HepG2 (cell line): ENCODE results near the gene MRPL2. TPM values are rescaled to one million over a fixed set of nuclear protein-coding genes. Genes with fewer than 3 reads are reported as not detected.

Experiments
- AKAP8 ChIP-seq: sonication (generic); formaldehyde crosslinking; IDR thresholded peaks from 2 replicates; pipeline ENCODE4 v1.5.1; 2020; ENCODE audit warnings: mild to moderate bottlenecking, missing genetic modification reagents
- ARNTL ChIP-seq: sonication (generic); formaldehyde crosslinking; IDR thresholded peaks from 2 replicates; pipeline ENCODE4 v1.4.0; 2020; ENCODE audit warnings: mild to moderate bottlenecking, missing genetic modification reagents
- BRD4 ChIP-seq: sonication (generic); formaldehyde crosslinking; IDR thresholded peaks from 2 replicates; pipeline ENCODE4 v1.4.0; 2020; ENCODE audit warnings: missing genetic modification reagents
- FOXA3 ChIP-seq: IDR thresholded peaks from 2 replicates; pipeline ENCODE4 v1.6.1; 2016; ENCODE audit warnings: missing genetic modification reagents, missing compliant biosample characterization
- HDAC6 ChIP-seq: fragments of 200-600 bp; sonication (generic); IDR thresholded peaks from 2 replicates; pipeline ENCODE4 v1.7.0; 2017; ENCODE audit warnings: mild to moderate bottlenecking, antibody characterized with exemption, low read length, low read depth
- KLF13 ChIP-seq: sonication (generic); formaldehyde crosslinking; IDR thresholded peaks from 2 replicates; pipeline ENCODE4 v1.4.0; 2020; ENCODE audit warnings: mild to moderate bottlenecking, missing genetic modification reagents
- KLF6 ChIP-seq: IDR thresholded peaks from 2 replicates; pipeline ENCODE4 v1.8.0; 2016; ENCODE audit warnings: missing biosample characterization, missing genetic modification reagents
- KMT2A ChIP-seq: sonication (generic); formaldehyde crosslinking; IDR thresholded peaks from 2 replicates; pipeline ENCODE4 v1.4.0; 2020; ENCODE audit warnings: missing genetic modification reagents
- MXD3 ChIP-seq: IDR thresholded peaks from 2 replicates; pipeline ENCODE4 v1.6.1; 2016; ENCODE audit warnings: mild to moderate bottlenecking, missing biosample characterization, missing genetic modification reagents
- NAIF1 ChIP-seq: sonication (generic); formaldehyde crosslinking; IDR thresholded peaks from 2 replicates; pipeline ENCODE4 v1.5.0; 2020; ENCODE audit warnings: mild to moderate bottlenecking, missing genetic modification reagents, borderline replicate concordance
- POLR2G ChIP-seq: fragments of 200-400 bp; formaldehyde crosslinking; IDR thresholded peaks from 2 replicates; pipeline ENCODE4 v1.6.1; 2018; ENCODE audit warnings: mild to moderate bottlenecking, low read depth, low read length, moderate library complexity
- REPIN1 ChIP-seq: sonication (generic); formaldehyde crosslinking; IDR thresholded peaks from 2 replicates; pipeline ENCODE4 v1.8.0; 2022; ENCODE audit warnings: missing genetic modification reagents, low read depth, mild to moderate bottlenecking, borderline replicate concordance
- SIN3A ChIP-seq: IDR thresholded peaks from 2 replicates; pipeline ENCODE4 v1.6.1; 2011; ENCODE audit warnings: low read depth, mild to moderate bottlenecking, control low read depth, low read length, borderline replicate concordance
- ZNF10 ChIP-seq: sonication (generic); formaldehyde crosslinking; IDR thresholded peaks from 2 replicates; pipeline ENCODE4 v1.4.0; 2020; ENCODE audit warnings: mild to moderate bottlenecking, low read depth, missing genetic modification reagents, borderline replicate concordance
- ZNF138 ChIP-seq: sonication (generic); formaldehyde crosslinking; IDR thresholded peaks from 2 replicates; pipeline ENCODE4 v1.5.0; 2020; ENCODE audit warnings: mild to moderate bottlenecking, low read depth, missing genetic modification reagents
- ZNF230 ChIP-seq: sonication (generic); formaldehyde crosslinking; IDR thresholded peaks from 2 replicates; pipeline ENCODE4 v1.4.0; 2020; ENCODE audit warnings: mild to moderate bottlenecking, missing genetic modification reagents
- ZNF460 ChIP-seq: sonication (generic); formaldehyde crosslinking; IDR thresholded peaks from 2 replicates; pipeline ENCODE4 v1.5.1; 2020; ENCODE audit warnings: missing genetic modification reagents, mild to moderate bottlenecking, borderline replicate concordance
- ZNF530 ChIP-seq: sonication (generic); formaldehyde crosslinking; IDR thresholded peaks from 2 replicates; pipeline ENCODE4 v1.5.0; 2020; ENCODE audit warnings: low read depth, mild to moderate bottlenecking, missing genetic modification reagents
- ZNF546 ChIP-seq: sonication (generic); formaldehyde crosslinking; conservative IDR thresholded peaks from 2 replicates; pipeline ENCODE4 v1.8.1; 2023; ENCODE audit warnings: mild to moderate bottlenecking, missing genetic modification reagents
- polyA plus RNA-seq, 8 experiments: library from polyadenylated mRNA; depleted of rRNA in 3 of 8; stranded (reverse) in 7 of 8; unstranded in 1 of 8; fragments of >200 nt; fragmentation: Illumina TruSeq in 4 of 8; extraction: Trizol in 4 of 8; gene quantifications; 2 replicates each; pipeline versions ENCODE4 v1.2.1 to v1.2.3, GENCODE V29; 2011 to 2016; ENCODE audit warnings: low read depth in 4 of 8, missing spikeins in 1 of 8, mixed read lengths in 1 of 8; ENCODE audit not compliant: insufficient read depth in 1 of 8
- total RNA-seq, 5 experiments: library from RNA; depleted of rRNA; stranded (reverse); fragments of >200 nt; fragmentation: Illumina TruSeq; extraction: Trizol; gene quantifications; 2 replicates each; pipeline ENCODE4 v1.2.3, GENCODE V29; 2016; ENCODE audit warnings: low read depth in 1 of 5
- TF ChIP-seq, protein P1 (sequence below): sonication (generic); formaldehyde crosslinking; IDR thresholded peaks from 2 replicates; pipeline ENCODE4 v1.8.0; 2023; ENCODE audit warnings: mild to moderate bottlenecking, missing genetic modification reagents
- TF ChIP-seq, protein P2 (sequence below): sonication (generic); formaldehyde crosslinking; IDR thresholded peaks from 2 replicates; pipeline ENCODE4 v1.5.1; 2020; ENCODE audit warnings: missing genetic modification reagents, mild to moderate bottlenecking, borderline replicate concordance
- TF ChIP-seq, protein P3 (sequence below): sonication (generic); formaldehyde crosslinking; IDR thresholded peaks from 2 replicates; pipeline ENCODE4 v1.4.0; 2020; ENCODE audit warnings: mild to moderate bottlenecking, missing genetic modification reagents
- TF ChIP-seq, protein P4 (sequence below): sonication (generic); formaldehyde crosslinking; IDR thresholded peaks from 2 replicates; pipeline ENCODE4 v1.9.0; 2022; ENCODE audit warnings: missing genetic modification reagents, mild to moderate bottlenecking, borderline replicate concordance

MRPL2 gene
- total and polyA plus RNA-seq, 2 of the 13 experiments (the other 11 are each of a cell fraction or from before 2014, with no cell fraction given) = 56.8 to 65.6 TPM

GRCh38 chr6:43076464-43077332, 17.5 kb upstream of the MRPL2 start (continued):
- TF ChIP-seq KLF6 (CRISPR knock-in tag) = 0 out of 2 replicates have a peak, but pooled peaks have one; percentile 46
- TF ChIP-seq SIN3A = peak; percentile 40; the same call in 1 of the 2 replicates
- TF ChIP-seq, protein P1, sequence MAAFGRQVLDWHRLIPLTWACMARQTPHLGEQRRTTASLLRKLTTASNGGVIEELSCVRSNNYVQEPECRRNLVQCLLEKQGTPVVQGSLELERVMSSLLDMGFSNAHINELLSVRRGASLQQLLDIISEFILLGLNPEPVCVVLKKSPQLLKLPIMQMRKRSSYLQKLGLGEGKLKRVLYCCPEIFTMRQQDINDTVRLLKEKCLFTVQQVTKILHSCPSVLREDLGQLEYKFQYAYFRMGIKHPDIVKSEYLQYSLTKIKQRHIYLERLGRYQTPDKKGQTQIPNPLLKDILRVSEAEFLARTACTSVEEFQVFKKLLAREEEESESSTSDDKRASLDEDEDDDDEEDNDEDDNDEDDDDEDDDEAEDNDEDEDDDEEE (CRISPR knock-in tag) = peak; percentile 79; the same call in 1 of the 2 replicates
- peak; percentile 67; the same call in 1 of the 2 replicates for TF ChIP-seq ZNF546 (CRISPR knock-in tag)
- TF ChIP-seq ZNF138 (CRISPR knock-in tag) = 0 out of 2 replicates have a peak, but pooled peaks have one; percentile 49
- no peak for TF ChIP-seq NAIF1 (CRISPR knock-in tag)
- peak; percentile 80; the same call in 1 of the 2 replicates for TF ChIP-seq ZNF230 (CRISPR knock-in tag)
- TF ChIP-seq, protein P2, sequence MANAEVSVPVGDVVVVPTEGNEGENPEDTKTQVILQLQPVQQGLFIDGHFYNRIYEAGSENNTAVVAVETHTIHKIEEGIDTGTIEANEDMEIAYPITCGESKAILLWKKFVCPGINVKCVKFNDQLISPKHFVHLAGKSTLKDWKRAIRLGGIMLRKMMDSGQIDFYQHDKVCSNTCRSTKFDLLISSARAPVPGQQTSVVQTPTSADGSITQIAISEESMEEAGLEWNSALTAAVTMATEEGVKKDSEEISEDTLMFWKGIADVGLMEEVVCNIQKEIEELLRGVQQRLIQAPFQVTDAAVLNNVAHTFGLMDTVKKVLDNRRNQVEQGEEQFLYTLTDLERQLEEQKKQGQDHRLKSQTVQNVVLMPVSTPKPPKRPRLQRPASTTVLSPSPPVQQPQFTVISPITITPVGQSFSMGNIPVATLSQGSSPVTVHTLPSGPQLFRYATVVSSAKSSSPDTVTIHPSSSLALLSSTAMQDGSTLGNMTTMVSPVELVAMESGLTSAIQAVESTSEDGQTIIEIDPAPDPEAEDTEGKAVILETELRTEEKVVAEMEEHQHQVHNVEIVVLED (CRISPR knock-in tag) = peak; percentile 18; the same call in 1 of the 2 replicates
- TF ChIP-seq ZNF530 (CRISPR knock-in tag) = peak; percentile 33; the same call in 1 of the 2 replicates
- peak; percentile 47; the same call in 1 of the 2 replicates for TF ChIP-seq POLR2G
- TF ChIP-seq ZNF460 (CRISPR knock-in tag) = no peak; the same call in 1 of the 2 replicates
- TF ChIP-seq ARNTL (CRISPR knock-in tag) = peak; percentile 73
- TF ChIP-seq KMT2A (CRISPR knock-in tag) = peak; percentile 83
- 0 out of 2 replicates have a peak, but pooled peaks have one; percentile 35 for TF ChIP-seq KLF13 (CRISPR knock-in tag)
- peak; percentile 14; the same call in 1 of the 2 replicates for TF ChIP-seq MXD3 (CRISPR knock-in tag)
- TF ChIP-seq REPIN1 (CRISPR knock-in tag) = 0 out of 2 replicates have a peak, but pooled peaks have one; percentile 27
- TF ChIP-seq BRD4 (CRISPR knock-in tag) = no peak; the same call in 1 of the 2 replicates
- TF ChIP-seq AKAP8 (CRISPR knock-in tag) = peak; percentile 37; the same call in 1 of the 2 replicates
- peak; percentile 76; the same call in 1 of the 2 replicates for TF ChIP-seq HDAC6
- TF ChIP-seq ZNF10 (CRISPR knock-in tag) = 0 out of 2 replicates have a peak, but pooled peaks have one; percentile 27
- no peak for TF ChIP-seq FOXA3 (CRISPR knock-in tag)
- TF ChIP-seq, protein P3, sequence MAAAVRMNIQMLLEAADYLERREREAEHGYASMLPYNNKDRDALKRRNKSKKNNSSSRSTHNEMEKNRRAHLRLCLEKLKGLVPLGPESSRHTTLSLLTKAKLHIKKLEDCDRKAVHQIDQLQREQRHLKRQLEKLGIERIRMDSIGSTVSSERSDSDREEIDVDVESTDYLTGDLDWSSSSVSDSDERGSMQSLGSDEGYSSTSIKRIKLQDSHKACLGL = peak; percentile 32; the same call in 1 of the 2 replicates
- TF ChIP-seq, protein P4, sequence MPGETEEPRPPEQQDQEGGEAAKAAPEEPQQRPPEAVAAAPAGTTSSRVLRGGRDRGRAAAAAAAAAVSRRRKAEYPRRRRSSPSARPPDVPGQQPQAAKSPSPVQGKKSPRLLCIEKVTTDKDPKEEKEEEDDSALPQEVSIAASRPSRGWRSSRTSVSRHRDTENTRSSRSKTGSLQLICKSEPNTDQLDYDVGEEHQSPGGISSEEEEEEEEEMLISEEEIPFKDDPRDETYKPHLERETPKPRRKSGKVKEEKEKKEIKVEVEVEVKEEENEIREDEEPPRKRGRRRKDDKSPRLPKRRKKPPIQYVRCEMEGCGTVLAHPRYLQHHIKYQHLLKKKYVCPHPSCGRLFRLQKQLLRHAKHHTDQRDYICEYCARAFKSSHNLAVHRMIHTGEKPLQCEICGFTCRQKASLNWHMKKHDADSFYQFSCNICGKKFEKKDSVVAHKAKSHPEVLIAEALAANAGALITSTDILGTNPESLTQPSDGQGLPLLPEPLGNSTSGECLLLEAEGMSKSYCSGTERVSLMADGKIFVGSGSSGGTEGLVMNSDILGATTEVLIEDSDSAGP (CRISPR knock-in tag) = peak; percentile 77; the same call in 1 of the 2 replicates
